Type B pancreatic cell (in vitro differentiated cells): ENCODE data around the gene RAPGEF6. TPM values are rescaled to one million over a fixed set of nuclear protein-coding genes. Genes with fewer than 3 reads are reported as not detected.

Experiments
- DNase-seq: peaks from one replicate; pipeline ENCODE4 v3.0.0; 2021; ENCODE audit warnings: mixed read lengths; ENCODE audit not compliant: unreplicated experiment; ENCODE audit errors: extremely low spot score
- H3K27ac Mint-ChIP-seq: 2 replicates; pipeline ENCODE4 v1.8.0; 2021; ENCODE audit warnings: mild to moderate bottlenecking, mixed read lengths
- H3K27me3 Mint-ChIP-seq: 2 replicates; pipeline ENCODE4 v1.8.0; 2021; ENCODE audit warnings: mixed read lengths
- H3K36me3 Mint-ChIP-seq: 2 replicates; pipeline ENCODE4 v1.8.0; 2021; ENCODE audit warnings: mixed read lengths
- H3K4me1 Mint-ChIP-seq: one replicate; pipeline ENCODE4 v1.8.0; 2021; ENCODE audit warnings: mixed read lengths; ENCODE audit not compliant: unreplicated experiment
- H3K4me3 Mint-ChIP-seq: 2 replicates; pipeline ENCODE4 v1.8.0; 2021; ENCODE audit warnings: mild to moderate bottlenecking, mixed read lengths
- H3K9me3 Mint-ChIP-seq: 2 replicates; pipeline ENCODE4 v1.8.0; 2021; ENCODE audit warnings: mixed read lengths
- CTCF ChIP-seq: fragments of 200-600 bp; sonication (generic); conservative IDR thresholded peaks from 2 replicates; pipeline ENCODE4 v1.5.0; 2021; ENCODE audit warnings: antibody characterized with exemption, mild to moderate bottlenecking
- total RNA-seq: library from RNA; stranded (reverse); gene quantifications from 2 replicates; pipeline ENCODE4 v1.2.1, GENCODE V29; 2021; ENCODE audit warnings: low replicate concordance

RAPGEF6 gene
- total RNA-seq, 1 donor from 2014 or later: 23.4 TPM

- TF ChIP-seq CTCF: no peak
- Mint-ChIP-seq H3K4me3 (no peak overlapping the region), H3K36me3 (peaks cover 5% of the 10 kb centered on the region), H3K4me1 (no peaks in the 10 kb centered on the region), H3K9me3 (no peaks in the 10 kb centered on the region), H3K27me3 (no peaks in the 10 kb centered on the region), H3K27ac (no peak overlapping the region)
- DNase-seq: no peak
Measured at GRCh38 chr5:131571669-131572168, 63.3 kb downstream of the RAPGEF6 start.

- H3K36me3 Mint-ChIP-seq: peaks cover 5% of the 10 kb centered on the region
- TF ChIP-seq CTCF: no peak
- no peak overlapping the region for H3K27ac Mint-ChIP-seq
- no peak overlapping the region for H3K4me3 Mint-ChIP-seq
- H3K4me1 Mint-ChIP-seq: no peaks in the 10 kb centered on the region
- H3K9me3 Mint-ChIP-seq: no peaks in the 10 kb centered on the region
- no peak for DNase-seq
- no peaks in the 10 kb centered on the region for H3K27me3 Mint-ChIP-seq
Measured at GRCh38 chr5:131570757-131571156, 64.3 kb downstream of the RAPGEF6 start.

- DNase-seq: no peak
- Mint-ChIP-seq H3K36me3 (peaks cover 6% of the 10 kb centered on the region), H3K4me3 (no peak overlapping the region), H3K27me3 (no peaks in the 10 kb centered on the region), H3K27ac (no peak overlapping the region), H3K4me1 (peaks cover 8% of the 10 kb centered on the region), H3K9me3 (no peaks in the 10 kb centered on the region)
- no peak for TF ChIP-seq CTCF
Measured at GRCh38 chr5:131564229-131564652, 70.8 kb downstream of the RAPGEF6 start.

- TF ChIP-seq CTCF: peak; percentile 42
- peaks cover 8% of the 10 kb centered on the region for H3K4me1 Mint-ChIP-seq
- DNase-seq: no peak
- no peaks in the 10 kb centered on the region for H3K9me3 Mint-ChIP-seq
- no peaks in the 10 kb centered on the region for H3K27me3 Mint-ChIP-seq
- H3K4me3 Mint-ChIP-seq: no peak overlapping the region
- H3K27ac Mint-ChIP-seq: no peak overlapping the region
- peaks cover 6% of the 10 kb centered on the region for H3K36me3 Mint-ChIP-seq
Measured at GRCh38 chr5:131563434-131564228, 71.4 kb downstream of the RAPGEF6 start.

GRCh38 chr5:131550606-131551005, 84.4 kb downstream of the RAPGEF6 start:
- Mint-ChIP-seq H3K9me3 (no peaks in the 10 kb centered on the region), H3K4me3 (no peak overlapping the region), H3K27ac (no peak overlapping the region), H3K27me3 (no peaks in the 10 kb centered on the region), H3K4me1 (no peaks in the 10 kb centered on the region), H3K36me3 (peaks cover 13% of the 10 kb centered on the region)
- TF ChIP-seq CTCF: no peak
- no peak for DNase-seq
